Natural killer cell (primary cell): ENCODE measurements around the gene ST6GAL1. TPM values are rescaled to one million over a fixed set of nuclear protein-coding genes. Genes with fewer than 3 reads are reported as not detected.
A peak's percentile ranks its signal among the peaks of the same experiment; 100 is the strongest.

Source experiments
- ATAC-seq, 3 donors: fragments of 150-1000 bp in 2 of 3; fragments of 200-7000 bp in 1 of 3; cut with Tn5 transposase; 1 replicate in 1 of 3; 2 replicates in 2 of 3; pipeline ENCODE4 v1.10.0; 2021; ENCODE audit warnings: mild to moderate bottlenecking in 2 of 3, moderate library complexity in 2 of 3
- DNase-seq, 2 donors: peaks; one replicate each; pipeline versions ENCODE4 v3.0.0 to v3.0.0-alpha.2; 2013 to 2021; ENCODE audit warnings: mixed read lengths in 1 of 2
- H3K27ac ChIP-seq: one replicate; pipeline ENCODE4 v1.5.1; 2013; ENCODE audit warnings: mild to moderate bottlenecking, low read length
- H3K27me3 ChIP-seq: one replicate; pipeline ENCODE4 v1.6.1; 2013; ENCODE audit warnings: low read length; ENCODE audit not compliant: control insufficient read depth, insufficient read depth
- H3K36me3 ChIP-seq: one replicate; pipeline ENCODE4 v1.6.1; 2013; ENCODE audit warnings: low read length; ENCODE audit not compliant: control insufficient read depth, insufficient read depth
- H3K4me1 ChIP-seq: one replicate; pipeline ENCODE4 v1.6.1; 2013; ENCODE audit warnings: low read length; ENCODE audit not compliant: control insufficient read depth, insufficient read depth
- H3K4me3 ChIP-seq: one replicate; pipeline ENCODE4 v1.5.1; 2013; ENCODE audit warnings: low read length
- H3K9me3 ChIP-seq: one replicate; pipeline ENCODE4 v1.6.1; 2013; ENCODE audit warnings: low read length; ENCODE audit not compliant: control insufficient read depth, insufficient read depth
- H3K27ac Mint-ChIP-seq, 2 donors: one replicate each; pipeline ENCODE4 v1.8.0; 2022; ENCODE audit warnings: mild to moderate bottlenecking in 2 of 2, mixed read lengths in 2 of 2, moderate library complexity in 1 of 2
- H3K27me3 Mint-ChIP-seq, 2 donors: one replicate each; pipeline ENCODE4 v1.8.0; 2022; ENCODE audit warnings: low read depth in 2 of 2, mixed read lengths in 2 of 2
- H3K36me3 Mint-ChIP-seq: one replicate; pipeline ENCODE4 v1.8.0; 2022; ENCODE audit warnings: mixed read lengths
- H3K4me1 Mint-ChIP-seq, 2 donors: one replicate each; pipeline ENCODE4 v1.8.0; 2022; ENCODE audit warnings: mixed read lengths in 2 of 2
- H3K4me3 Mint-ChIP-seq: one replicate; pipeline ENCODE4 v1.8.0; 2022; ENCODE audit warnings: mild to moderate bottlenecking, moderate library complexity, mixed read lengths
- H3K9me3 Mint-ChIP-seq, 2 donors: one replicate each; pipeline ENCODE4 v1.8.0; 2022; ENCODE audit warnings: mixed read lengths in 2 of 2
- CTCF ChIP-seq: fragments of 200-600 bp; IDR thresholded peaks from one replicate; pipeline ENCODE4 v1.8.0; 2022; ENCODE audit warnings: antibody characterized with exemption
- WGBS: methylation state at CpG from one replicate; pipeline ENCODE4 v1.1.7; 2013; ENCODE audit warnings: missing lambda C conversion rate; ENCODE audit not compliant: insufficient coverage; 5-methylcytosine and 5-hydroxymethylcytosine counted together
- intact Hi-C: fragments of 100-400 bp; cut with micrococcal nuclease; formaldehyde crosslinking; loops from one replicate; pipeline ENCODE4 v1.14.2; 2022
- total RNA-seq, 4 donors: library from RNA; stranded (reverse); fragments of 120-200 nt in 1 of 4; gene quantifications; one replicate each; pipeline versions ENCODE4 v1.2.3 to v1.2.4, GENCODE V29; 2013 to 2022

The ST6GAL1 gene
- total RNA-seq, 3 donors from 2014 or later (not counting 1 experiment from before 2014, with no cell fraction given) = 121 to 182 (median 146) TPM

GRCh38 chr3:187079090-187080022, 149.0 kb downstream of the ST6GAL1 start:
- no peak for TF ChIP-seq CTCF
- H3K36me3 ChIP-seq = peaks cover 41% of the 10 kb centered on the region
- peaks cover 20% of the 10 kb centered on the region for H3K36me3 Mint-ChIP-seq
- WGBS = 93% methylated on average over 5 of the region's 8 CpGs
- H3K4me3 ChIP-seq = no peak overlapping the region
- no peaks in the 10 kb centered on the region for H3K9me3 ChIP-seq
- no peak overlapping the region for H3K27ac ChIP-seq
- peaks cover 3% of the 10 kb centered on the region for H3K4me1 ChIP-seq
- H3K27ac Mint-ChIP-seq = peak overlapping the region; percentile 56 to 72
- H3K27me3 Mint-ChIP-seq = no peaks in the 10 kb centered on the region
- H3K4me1 Mint-ChIP-seq = peaks cover 0 to 11% of the 10 kb centered on the region in 2 donors
- no peaks in the 10 kb centered on the region for H3K27me3 ChIP-seq
- ATAC-seq (no peak), DNase-seq (no peak)
- H3K4me3 Mint-ChIP-seq = no peak overlapping the region
- intact Hi-C loops = no loop called here
- H3K9me3 Mint-ChIP-seq = no peaks in the 10 kb centered on the region

DNA sequence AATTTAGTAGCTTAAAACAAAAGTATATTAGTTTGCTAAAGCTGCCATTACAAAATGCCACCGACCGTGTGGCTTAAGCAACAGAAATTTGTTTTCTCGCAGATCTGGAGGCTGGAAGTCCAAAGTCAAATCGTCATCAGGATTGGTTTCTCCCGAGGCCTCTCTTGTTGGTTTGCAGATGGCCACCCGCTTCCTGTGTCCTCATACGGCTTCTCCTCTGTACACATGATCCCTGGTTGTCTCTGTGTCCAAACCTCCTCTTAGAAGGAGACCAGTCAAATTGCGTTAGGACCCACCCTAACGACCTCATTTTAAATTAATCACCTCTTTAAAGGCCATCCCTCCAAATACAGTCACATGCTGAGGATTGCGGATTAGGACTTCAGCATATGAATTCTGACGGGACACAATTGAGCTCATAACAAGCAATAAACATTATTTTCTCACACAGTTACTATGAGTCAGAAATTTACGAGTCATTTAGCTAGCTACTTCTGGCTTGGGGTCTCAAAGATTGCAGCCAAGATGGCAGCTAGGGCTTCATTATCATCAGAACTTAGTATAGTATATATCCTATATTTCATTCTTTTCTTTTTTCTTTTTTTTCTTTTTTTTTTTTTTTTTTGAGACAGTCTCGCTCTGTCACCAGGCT, 150.6 kb downstream of the ST6GAL1 start:
- ATAC-seq (no peak), DNase-seq (no peak)
- H3K9me3 Mint-ChIP-seq = no peaks in the 10 kb centered on the region
- Histone ChIP-seq H3K36me3 (peaks cover 25% of the 10 kb centered on the region), H3K27me3 (no peaks in the 10 kb centered on the region), H3K9me3 (no peaks in the 10 kb centered on the region), H3K27ac (no peak overlapping the region), H3K4me1 (peaks cover 3% of the 10 kb centered on the region), H3K4me3 (no peak overlapping the region)
- H3K27me3 Mint-ChIP-seq = no peaks in the 10 kb centered on the region
- H3K36me3 Mint-ChIP-seq = peaks cover 18% of the 10 kb centered on the region
- H3K4me1 Mint-ChIP-seq = peaks cover 0 to 9% of the 10 kb centered on the region in 2 donors
- H3K4me3 Mint-ChIP-seq = no peak overlapping the region
- peak overlapping the region; percentile 25 to 27 for H3K27ac Mint-ChIP-seq
- TF ChIP-seq CTCF = no peak
- intact Hi-C loops = no loop called here
- 94% methylated on average over 13 of the region's 13 CpGs for WGBS

DNA sequence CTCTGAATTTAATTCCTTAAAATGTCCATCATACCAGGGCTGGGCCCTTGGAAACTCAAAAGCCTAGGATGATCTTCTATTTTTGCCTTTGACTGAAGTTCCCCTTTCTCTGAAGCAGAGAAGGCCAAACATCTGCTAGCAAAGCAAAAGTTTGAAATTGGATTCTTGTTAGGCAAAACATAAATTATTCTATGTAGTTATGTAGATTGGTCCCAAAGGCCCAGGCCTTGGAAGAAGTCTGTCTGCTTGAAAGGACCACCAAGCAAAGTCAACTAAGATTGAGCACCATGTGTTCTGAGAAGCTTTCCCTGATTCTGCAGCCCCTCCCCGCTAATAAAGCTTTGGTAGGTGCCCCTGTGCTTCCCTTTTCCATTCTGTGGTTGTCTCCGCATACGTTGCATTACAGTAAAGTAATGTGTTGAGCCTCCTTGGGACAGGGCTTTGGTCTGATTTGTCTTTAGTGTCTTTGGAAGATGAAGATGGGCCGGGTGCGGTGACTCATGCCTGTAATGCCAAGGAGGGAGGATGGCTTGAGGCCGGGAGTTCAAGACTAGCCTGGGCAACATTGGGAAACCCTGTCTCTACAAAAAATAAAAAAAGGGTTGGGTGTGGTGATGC, 152.5 kb downstream of the ST6GAL1 start:
- H3K27me3 ChIP-seq = no peaks in the 10 kb centered on the region
- H3K9me3 ChIP-seq = peaks cover 3% of the 10 kb centered on the region
- no peak for DNase-seq
- peaks cover 10% of the 10 kb centered on the region for H3K36me3 Mint-ChIP-seq
- no peak overlapping the region for H3K4me3 ChIP-seq
- peaks cover 3% of the 10 kb centered on the region for H3K4me1 ChIP-seq
- no peak for ATAC-seq
- intact Hi-C loops = no loop called here
- H3K9me3 Mint-ChIP-seq = no peaks in the 10 kb centered on the region
- TF ChIP-seq CTCF = no peak
- H3K27ac ChIP-seq = no peak overlapping the region
- no peak overlapping the region for H3K4me3 Mint-ChIP-seq
- H3K4me1 Mint-ChIP-seq = peaks cover 0 to 5% of the 10 kb centered on the region in 2 donors
- peaks cover 6% of the 10 kb centered on the region for H3K36me3 ChIP-seq
- 92% methylated on average over 6 of the region's 6 CpGs for WGBS
- no peaks in the 10 kb centered on the region for H3K27me3 Mint-ChIP-seq
- H3K27ac Mint-ChIP-seq = peak overlapping the region in 1 of 2 donors; percentile 22
